Ishikawa (cell line): ENCODE data around the gene LMAN1L.

Experiments
- RAD21 ChIP-seq: IDR thresholded peaks from 2 replicates; pipeline ENCODE4 v1.6.1; 2012; ENCODE audit warnings: low read depth
- REST ChIP-seq: IDR thresholded peaks from 2 replicates; pipeline ENCODE4 v1.6.1; 2012; ENCODE audit warnings: low read depth, mild to moderate bottlenecking
- YY1 ChIP-seq: IDR thresholded peaks from 2 replicates; pipeline ENCODE4 v1.6.1; 2012; ENCODE audit warnings: low read depth

- TF ChIP-seq REST (no peak), YY1 (no peak), RAD21 (no peak)
These were observed 32.6 kb downstream of the LMAN1L start for GRCh38 chr15:74845208-74845568.
